A549 (cell line): ENCODE data around the gene FAM13A. TPM values are rescaled to one million over a fixed set of nuclear protein-coding genes. Genes with fewer than 3 reads are reported as not detected.

Experiments used
- ATAC-seq, 2 experiments: fragments of 200-7000 bp in 1 of 2; fragments of >200 bp in 1 of 2; cut with Nextera tagmentation in 1 of 2; cut with Tn5 transposase in 1 of 2; 3 replicates each; pipeline versions ENCODE4 v1.8.0 to v1.9.1; 2018 to 2020; ENCODE audit warnings: mild to moderate bottlenecking in 1 of 2, moderate library complexity in 1 of 2
- CTCF ChIA-PET: fragments of 300-600 bp; sonication (Branson Sonifier 250); formaldehyde crosslinking; extraction: SDS; loops from one replicate; lab custom pipeline; 2021; ENCODE audit warnings: antibody characterized with exemption, inconsistent platforms; lab: Yijun Ruan, JAX
- POLR2A ChIA-PET: fragments of 350-600 bp; formaldehyde crosslinking; extraction: SDS; loops from one replicate; lab custom pipeline; 2021; ENCODE audit warnings: antibody characterized with exemption, inconsistent platforms; lab: Yijun Ruan, JAX
- DNase-seq, 2 experiments: peaks; one replicate each; pipeline versions ENCODE4 v3.0.0 to v3.0.0-alpha.2; 2011 to 2016; ENCODE audit warnings: low read depth in 1 of 2, low spot score in 1 of 2
- FAIRE-seq: peaks from 2 replicates; lab custom pipeline; 2011; peaks lifted over from hg19 to GRCh38; lab: Jason Lieb, UNC
- H3K27ac ChIP-seq, 2 experiments: fragments of >200 bp; sonication (Bioruptor Twin); formaldehyde crosslinking; 3 replicates each; pipeline ENCODE4 v1.5.1; 2016 to 2017
- H3K4me1 ChIP-seq: fragments of >200 bp; sonication (Bioruptor Twin); formaldehyde crosslinking; 3 replicates; pipeline ENCODE4 v1.6.1; 2016
- H3K4me2 ChIP-seq: fragments of >200 bp; sonication (Bioruptor Twin); formaldehyde crosslinking; 3 replicates; pipeline ENCODE4 v1.6.1; 2016
- H3K4me3 ChIP-seq: fragments of >200 bp; sonication (Bioruptor Twin); formaldehyde crosslinking; 3 replicates; pipeline ENCODE4 v1.5.1; 2016
- H3K9me3 ChIP-seq: fragments of >200 bp; sonication (Bioruptor Twin); formaldehyde crosslinking; 3 replicates; pipeline ENCODE4 v1.6.1; 2016
- EHF ChIP-seq: fragments of 250-450 bp; sonication (Bioruptor Pico); IDR thresholded peaks from 2 replicates; pipeline ENCODE4 v1.5.0; 2020; ENCODE audit warnings: mild to moderate bottlenecking
- FOSB ChIP-seq: fragments of 250-450 bp; sonication (Bioruptor Pico); IDR thresholded peaks from 2 replicates; pipeline ENCODE4 v1.5.0; 2020; ENCODE audit warnings: mild to moderate bottlenecking, moderate library complexity
- FOXS1 ChIP-seq: fragments of 250-450 bp; sonication (Bioruptor Pico); IDR thresholded peaks from 2 replicates; pipeline ENCODE4 v1.5.0; 2020; ENCODE audit warnings: mild to moderate bottlenecking, moderate library complexity
- HOXA7 ChIP-seq: fragments of 250-450 bp; sonication (Bioruptor Pico); IDR thresholded peaks from 2 replicates; pipeline ENCODE4 v1.5.0; 2020; ENCODE audit warnings: mild to moderate bottlenecking, moderate library complexity
- JUN ChIP-seq, 2 experiments: fragments of >200 bp; sonication (Bioruptor Twin); formaldehyde crosslinking; IDR thresholded peaks; 2 replicates in 1 of 2; 3 replicates in 1 of 2; pipeline ENCODE4 v1.6.1; 2016 to 2017
- NFE2L2 ChIP-seq: fragments of 150-350 bp; conservative IDR thresholded peaks from 2 replicates; pipeline ENCODE4 v1.6.1; 2014; ENCODE audit warnings: low read length
- NR3C1 ChIP-seq: fragments of >200 bp; sonication (Bioruptor Twin); formaldehyde crosslinking; IDR thresholded peaks from 3 replicates; pipeline ENCODE4 v1.6.1; 2017
- PHF8 ChIP-seq: fragments of 200-600 bp; sonication (generic); IDR thresholded peaks from 2 replicates; pipeline ENCODE4 v1.6.1; 2016; ENCODE audit warnings: low read depth, mild to moderate bottlenecking, antibody characterized with exemption, moderate library complexity, borderline replicate concordance
- POLR2AphosphoS2 ChIP-seq: conservative IDR thresholded peaks from 2 replicates; pipeline ENCODE4 v1.6.1; 2012; ENCODE audit warnings: low read length, improper control_type of control experiment, inconsistent platforms
- RAD21 ChIP-seq, 2 experiments: fragments of >200 bp in 1 of 2; sonication (Bioruptor Twin) in 1 of 2; formaldehyde crosslinking in 1 of 2; IDR thresholded peaks in 1 of 2; conservative IDR thresholded peaks in 1 of 2; 2 replicates in 1 of 2; 3 replicates in 1 of 2; pipeline ENCODE4 v1.6.1; 2012 to 2018; ENCODE audit warnings: inconsistent platforms in 1 of 2
- RFX5 ChIP-seq: fragments of 450-650 bp; IDR thresholded peaks from 2 replicates; pipeline ENCODE4 v1.7.1; 2014; ENCODE audit warnings: antibody characterized with exemption, mild to moderate bottlenecking, moderate library complexity
- USF2 ChIP-seq: fragments of 450-650 bp; IDR thresholded peaks from 2 replicates; pipeline ENCODE4 v1.6.1; 2014; ENCODE audit warnings: antibody characterized with exemption
- ZC3H11A ChIP-seq: fragments of 450-650 bp; IDR thresholded peaks from 2 replicates; pipeline ENCODE4 v1.6.1; 2014; ENCODE audit warnings: antibody characterized with exemption, mild to moderate bottlenecking
- ZFP36 ChIP-seq: fragments of 450-650 bp; IDR thresholded peaks from 2 replicates; pipeline ENCODE4 v1.6.1; 2014; ENCODE audit warnings: borderline replicate concordance; ENCODE audit not compliant: partially characterized antibody
- ZNF302 ChIP-seq: fragments of 250-450 bp; sonication (Bioruptor Pico); IDR thresholded peaks from 2 replicates; pipeline ENCODE4 v1.9.0; 2021; ENCODE audit warnings: inconsistent platforms, mild to moderate bottlenecking, moderate library complexity
- ZSCAN20 ChIP-seq: fragments of 250-450 bp; sonication (Bioruptor Pico); IDR thresholded peaks from 2 replicates; pipeline ENCODE4 v1.8.0; 2022; ENCODE audit warnings: mild to moderate bottlenecking, moderate library complexity
- WGBS: methylation state at CpG from one replicate; pipeline ENCODE4 v1.1.6; 2017; ENCODE audit errors: missing lambda C conversion rate; 5-methylcytosine and 5-hydroxymethylcytosine counted together
- polyA plus RNA-seq, 4 experiments: library from polyadenylated mRNA; depleted of rRNA in 3 of 4; stranded (reverse); fragments of >200 nt; fragmentation: RNase III in 1 of 4; extraction: RNeasy Plus Mini Kit Qiagen cat#74134 plus additional on column Dnase treatment in 1 of 4; gene quantifications; 2 replicates in 3 of 4; 3 replicates in 1 of 4; pipeline ENCODE4 v1.2.3, GENCODE V29; 2011 to 2017
- TF ChIP-seq, protein P1 (sequence below): fragments of 250-450 bp; sonication (Bioruptor Pico); IDR thresholded peaks from 2 replicates; pipeline ENCODE4 v1.5.0; 2020; ENCODE audit warnings: low read depth, mild to moderate bottlenecking, moderate library complexity

FAM13A gene
- polyA plus RNA-seq, 2 of the 4 experiments (the other 2 are of a cell fraction) = 6.5 to 22.0 TPM

- peak; percentile 91 to 94 for ATAC-seq
- Histone ChIP-seq H3K4me1 (no peaks in the 10 kb centered on the region), H3K9me3 (no peaks in the 10 kb centered on the region), H3K4me3 (peak within 1 kb of the TSS; percentile 54), H3K27ac (peak within 1 kb of the TSS; percentile 52 to 75; a peak in 5 of 6 replicates), H3K4me2 (peak within 1 kb of the TSS; percentile 63)
- peak; percentile 7 to 50 for DNase-seq
- TF ChIP-seq FOXS1 (CRISPR knock-in tag) = no peak
- peak; percentile 60 for TF ChIP-seq USF2
- 84% methylated on average over 6 of the region's 40 CpGs for whole genome bisulfite sequencing
- no peak for FAIRE-seq
- ChIA-PET POLR2A (no interaction called here), CTCF (interaction anchor here (1.1 to 1.3 kb wide), 3 partner anchors 9 to 170 kb away, joined by 3 read pairs; no protein-coding TSS in a partner anchor)
These were observed 359.2 kb downstream of the FAM13A start, which contains the start of gene NAP1L5 for GRCh38 chr4:88697588-88698329. Gene NAP1L5 (minus strand): TSS chr4:88697829. CDS start chr4:88697754, 75 bp downstream.

DNA sequence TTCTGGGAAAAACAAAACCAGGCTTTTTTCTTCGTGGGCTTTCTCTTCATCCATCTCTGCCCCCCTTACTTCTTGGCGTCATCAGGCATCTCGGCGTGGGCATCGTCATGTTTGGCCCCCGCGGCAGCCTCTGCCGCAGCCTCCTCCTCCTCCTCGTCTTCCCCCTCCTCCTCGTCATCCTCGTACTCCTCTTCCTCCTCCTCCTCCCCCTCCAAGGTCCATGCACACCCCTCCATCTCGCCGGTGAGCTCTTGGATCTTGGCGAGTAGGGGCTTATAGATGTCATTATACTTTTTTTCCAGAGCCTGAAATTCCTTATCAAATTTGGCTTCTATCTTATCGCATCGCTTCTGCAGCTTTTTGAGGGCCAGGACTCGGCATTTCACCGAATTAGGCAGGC, 359.8 kb downstream of the FAM13A start:
- 46% methylated on average over 18 of the region's 18 CpGs for WGBS
- ATAC-seq (peak in 1 of 2 experiments; percentile 15; a peak in 2 of 6 replicates), DNase-seq (no peak), FAIRE-seq (no peak)
- Histone ChIP-seq H3K4me1 (no peaks in the 10 kb centered on the region), H3K9me3 (no peaks in the 10 kb centered on the region), H3K4me2 (peak overlapping the region; percentile 63), H3K4me3 (peak overlapping the region; percentile 54), H3K27ac (peak overlapping the region; percentile 52 to 75; a peak in 5 of 6 replicates)
- POLR2A ChIA-PET = no interaction called here
- TF ChIP-seq POLR2AphosphoS2 = no peak
- TF ChIP-seq, protein P1, sequence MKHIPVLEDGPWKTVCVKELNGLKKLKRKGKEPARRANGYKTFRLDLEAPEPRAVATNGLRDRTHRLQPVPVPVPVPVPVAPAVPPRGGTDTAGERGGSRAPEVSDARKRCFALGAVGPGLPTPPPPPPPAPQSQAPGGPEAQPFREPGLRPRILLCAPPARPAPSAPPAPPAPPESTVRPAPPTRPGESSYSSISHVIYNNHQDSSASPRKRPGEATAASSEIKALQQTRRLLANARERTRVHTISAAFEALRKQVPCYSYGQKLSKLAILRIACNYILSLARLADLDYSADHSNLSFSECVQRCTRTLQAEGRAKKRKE (CRISPR knock-in tag) = no peak
- CTCF ChIA-PET = interaction anchor here (1.1 to 1.3 kb wide), 3 partner anchors 8 to 170 kb away, joined by 3 read pairs; no protein-coding TSS in a partner anchor

- ATAC-seq (no peak), FAIRE-seq (no peak), DNase-seq (no peak)
- Histone ChIP-seq H3K4me2 (peak overlapping the region; percentile 63), H3K4me3 (no peak overlapping the region; the same call in 2 of the 3 replicates), H3K9me3 (no peaks in the 10 kb centered on the region), H3K4me1 (no peaks in the 10 kb centered on the region), H3K27ac (no peak overlapping the region)
- CTCF ChIA-PET = interaction anchor here (1.1 to 1.3 kb wide), 2 partner anchors 8 to 169 kb away, joined by 3 read pairs; no protein-coding TSS in a partner anchor
- POLR2A ChIA-PET = no interaction called here
- TF ChIP-seq, protein P1 (CRISPR knock-in tag) = no peak
- TF ChIP-seq FOSB (CRISPR knock-in tag) = no peak
- no peak for TF ChIP-seq NFE2L2
- TF ChIP-seq ZSCAN20 = no peak
- TF ChIP-seq JUN (IDR thresholded peaks at IDR 0.05) = no peak
- TF ChIP-seq RFX5 = no peak
- TF ChIP-seq HOXA7 = no peak
- TF ChIP-seq RAD21 (conservative IDR thresholded peaks at IDR 0.05 in 1 of 2, IDR thresholded peaks at IDR 0.05 in 1 of 2) = no peak
- no peak for TF ChIP-seq ZFP36
- no peak for TF ChIP-seq FOXS1 (CRISPR knock-in tag)
- TF ChIP-seq PHF8 = no peak
- TF ChIP-seq ZNF302 = no peak
- TF ChIP-seq EHF (CRISPR knock-in tag) = no peak
- TF ChIP-seq NR3C1 = no peak
- TF ChIP-seq USF2 = no peak
- no peak for TF ChIP-seq ZC3H11A
- 79% methylated on average over 7 of the region's 7 CpGs for WGBS
These were observed 360.4 kb downstream of the FAM13A start for GRCh38 chr4:88696630-88697029.
